Activated CD8-positive, alpha-beta memory T cell treated with anti-CD3 and anti-CD28 coated beads, Interleukin-2, amount 10 ng/mL, durations not matched to agents 7 days and 5 days (primary cell): ENCODE measurements around the gene TXNRD2. TPM values are rescaled to one million over a fixed set of nuclear protein-coding genes. Genes with fewer than 3 reads are reported as not detected.
"Not testable (repeated sequence)": the region's sequence is repeated elsewhere in the genome, so short reads cannot be mapped to it uniquely, and the experiment has no call there.

Source experiments
- ATAC-seq: fragments of 150-1000 bp; cut with Tn5 transposase; one replicate; pipeline ENCODE4 v1.10.0; 2021; ENCODE audit warnings: moderate library complexity
- CTCF ChIA-PET: fragments of 350-600 bp; sonication (Branson Sonifier 250); formaldehyde crosslinking; loops from one replicate; lab custom pipeline; 2021; ENCODE audit warnings: antibody characterized with exemption; lab: Charles Lee
- DNase-seq: peaks from one replicate; pipeline ENCODE4 v3.0.0-alpha.2; 2020
- H3K27ac Mint-ChIP-seq: one replicate; pipeline ENCODE4 v1.8.0; 2021; ENCODE audit warnings: mild to moderate bottlenecking, mixed read lengths
- H3K27me3 Mint-ChIP-seq: one replicate; pipeline ENCODE4 v1.8.0; 2021; ENCODE audit warnings: mixed read lengths
- H3K36me3 Mint-ChIP-seq: one replicate; pipeline ENCODE4 v1.8.0; 2021; ENCODE audit warnings: mild to moderate bottlenecking, mixed read lengths
- H3K4me1 Mint-ChIP-seq: one replicate; pipeline ENCODE4 v1.8.0; 2021; ENCODE audit warnings: mixed read lengths
- H3K4me3 Mint-ChIP-seq: one replicate; pipeline ENCODE4 v1.8.0; 2021; ENCODE audit warnings: mild to moderate bottlenecking, moderate library complexity, mixed read lengths
- H3K9me3 Mint-ChIP-seq: one replicate; pipeline ENCODE4 v1.8.0; 2022; ENCODE audit warnings: low read depth, mixed read lengths
- microRNA-seq: library from miRNA; unstranded; fragments of <30 nt; microRNA quantifications from one replicate; pipeline ENCODE4 v1.2.0, GENCODE V29; 2022
- total RNA-seq, 2 experiments: library from RNA; stranded (reverse); gene quantifications; one replicate each; pipeline ENCODE4 v1.2.3, GENCODE V29; 2021

Gene TXNRD2
- total RNA-seq, 2 experiments from 2014 or later = 20.5 to 23.1 TPM

GRCh38 chr22:19836512-19836911 is 105.1 kb downstream of the TXNRD2 start:
- H3K4me1 Mint-ChIP-seq = peaks cover 8% of the 10 kb centered on the region
- no peaks in the 10 kb centered on the region for H3K27me3 Mint-ChIP-seq
- DNase-seq (no peak), ATAC-seq (no peak)
- H3K27ac Mint-ChIP-seq = no peak overlapping the region
- peaks cover 1% of the 10 kb centered on the region for H3K36me3 Mint-ChIP-seq
- H3K4me3 Mint-ChIP-seq = no peak overlapping the region
- CTCF ChIA-PET = no interaction called here
- no peaks in the 10 kb centered on the region for H3K9me3 Mint-ChIP-seq

- H3K4me1 Mint-ChIP-seq = peaks cover 8% of the 10 kb centered on the region
- CTCF ChIA-PET = interaction anchor here (1.0 to 1.3 kb wide), 3 partner anchors 20 to 104 kb away, joined by 3 to 4 read pairs (median 4); no protein-coding TSS in a partner anchor
- H3K36me3 Mint-ChIP-seq = peaks cover 1% of the 10 kb centered on the region
- DNase-seq (no peak), ATAC-seq (no peak)
- H3K27me3 Mint-ChIP-seq = no peaks in the 10 kb centered on the region
- no peaks in the 10 kb centered on the region for H3K9me3 Mint-ChIP-seq
- H3K27ac Mint-ChIP-seq = no peak overlapping the region
- no peak overlapping the region for H3K4me3 Mint-ChIP-seq
Measured at GRCh38 chr22:19834599-19834998, 107.0 kb downstream of the TXNRD2 start.

- H3K4me3 Mint-ChIP-seq, H3K9me3 Mint-ChIP-seq, H3K27me3 Mint-ChIP-seq, DNase-seq, H3K4me1 Mint-ChIP-seq, H3K36me3 Mint-ChIP-seq, H3K27ac Mint-ChIP-seq, ATAC-seq: not testable (repeated sequence)
- CTCF ChIA-PET = interaction anchor here (1.4 kb wide), 1 partner anchor 9 kb away, joined by 4 read pairs; no protein-coding TSS in a partner anchor
Measured at GRCh38 chr22:19833327-19833726, 108.3 kb downstream of the TXNRD2 start.

GRCh38 chr22:19832476-19833108 is 109.0 kb downstream of the TXNRD2 start:
- peak; percentile 33 for DNase-seq
- H3K9me3 Mint-ChIP-seq = no peaks in the 10 kb centered on the region
- CTCF ChIA-PET = interaction anchor here (0.7 to 1.4 kb wide), 3 partner anchors 10 to 102 kb away, joined by 3 to 6 read pairs (median 4); no protein-coding TSS in a partner anchor

GRCh38 chr22:19831979-19832378 is 109.6 kb downstream of the TXNRD2 start:
- not testable (repeated sequence) for ATAC-seq, H3K27me3 Mint-ChIP-seq, H3K9me3 Mint-ChIP-seq, H3K4me1 Mint-ChIP-seq, DNase-seq, H3K4me3 Mint-ChIP-seq, H3K36me3 Mint-ChIP-seq, H3K27ac Mint-ChIP-seq
- CTCF ChIA-PET = interaction anchor here (1.4 kb wide), 2 partner anchors 10 to 102 kb away, joined by 4 to 6 read pairs; no protein-coding TSS in a partner anchor

More at GRCh38 chr22:19832476-19833108, 109.0 kb downstream of the TXNRD2 start:
- H3K4me1 Mint-ChIP-seq = peaks cover 8% of the 10 kb centered on the region
- H3K36me3 Mint-ChIP-seq = no peaks in the 10 kb centered on the region
- H3K4me3 Mint-ChIP-seq = no peak overlapping the region
- no peak overlapping the region for H3K27ac Mint-ChIP-seq
- no peak for ATAC-seq
- no peaks in the 10 kb centered on the region for H3K27me3 Mint-ChIP-seq

- no peaks in the 10 kb centered on the region for H3K9me3 Mint-ChIP-seq
- no peak overlapping the region for H3K27ac Mint-ChIP-seq
- CTCF ChIA-PET = no interaction called here
- ATAC-seq (no peak), DNase-seq (peak; percentile 9)
- no peak overlapping the region for H3K4me3 Mint-ChIP-seq
- H3K27me3 Mint-ChIP-seq = no peaks in the 10 kb centered on the region
- H3K36me3 Mint-ChIP-seq = no peaks in the 10 kb centered on the region
- H3K4me1 Mint-ChIP-seq = peaks cover 7% of the 10 kb centered on the region
Measured at GRCh38 chr22:19831016-19831415, 110.6 kb downstream of the TXNRD2 start.

- CTCF ChIA-PET = no interaction called here
Measured at GRCh38 chr22:19828035-19828401, 113.6 kb downstream of the TXNRD2 start.

GRCh38 chr22:19827341-19828034 is 114.1 kb downstream of the TXNRD2 start:
- H3K4me1 Mint-ChIP-seq = peaks cover under 1% of the 10 kb centered on the region
- H3K4me3 Mint-ChIP-seq = no peak overlapping the region
- no peak overlapping the region for H3K27ac Mint-ChIP-seq
- DNase-seq (no peak), ATAC-seq (no peak)
- CTCF ChIA-PET = no interaction called here
- H3K9me3 Mint-ChIP-seq = no peaks in the 10 kb centered on the region
- H3K36me3 Mint-ChIP-seq = no peaks in the 10 kb centered on the region
- no peaks in the 10 kb centered on the region for H3K27me3 Mint-ChIP-seq

More at GRCh38 chr22:19828035-19828401, 113.6 kb downstream of the TXNRD2 start:
- Mint-ChIP-seq H3K36me3 (no peaks in the 10 kb centered on the region), H3K4me3 (no peak overlapping the region), H3K9me3 (no peaks in the 10 kb centered on the region), H3K27me3 (no peaks in the 10 kb centered on the region), H3K4me1 (peaks cover 5% of the 10 kb centered on the region), H3K27ac (no peak overlapping the region)
- DNase-seq (no peak), ATAC-seq (no peak)

GRCh38 chr22:19826619-19826950 is 115.0 kb downstream of the TXNRD2 start:
- H3K4me1 Mint-ChIP-seq = no peaks in the 10 kb centered on the region
- no peak overlapping the region for H3K27ac Mint-ChIP-seq
- DNase-seq = no peak
- no peak for ATAC-seq
- H3K27me3 Mint-ChIP-seq = no peaks in the 10 kb centered on the region
- H3K36me3 Mint-ChIP-seq = no peaks in the 10 kb centered on the region
- no peak overlapping the region for H3K4me3 Mint-ChIP-seq
- H3K9me3 Mint-ChIP-seq = no peaks in the 10 kb centered on the region
- CTCF ChIA-PET = interaction anchor here (0.9 to 1.1 kb wide), 2 partner anchors 84 to 96 kb away, joined by 3 read pairs; no protein-coding TSS in a partner anchor

- DNase-seq (peak; percentile 25), ATAC-seq (no peak)
- no peak overlapping the region for H3K27ac Mint-ChIP-seq
- H3K4me1 Mint-ChIP-seq = no peaks in the 10 kb centered on the region
- no peaks in the 10 kb centered on the region for H3K27me3 Mint-ChIP-seq
- H3K4me3 Mint-ChIP-seq = no peak overlapping the region
- H3K36me3 Mint-ChIP-seq = no peaks in the 10 kb centered on the region
- CTCF ChIA-PET = interaction anchor here (0.9 to 1.1 kb wide), 2 partner anchors 84 to 96 kb away, joined by 3 read pairs; no protein-coding TSS in a partner anchor
- no peaks in the 10 kb centered on the region for H3K9me3 Mint-ChIP-seq
Measured at GRCh38 chr22:19825904-19826618, 115.6 kb downstream of the TXNRD2 start.

Small RNA genes lying within 50 kb of the gene (microRNA-seq; reads per million reads assigned to microRNA genes)
- gene MIR4761 = not detected

Other genes with a start within 250 kb of the TXNRD2 start
- under 1 TPM in 1 of 2 experiments, not detected in 1; 0.30 TPM for gene SEPTIN5, start 227.3 kb downstream of the TXNRD2 start, total RNA-seq
- gene GP1BB, start 218.3 kb downstream of the TXNRD2 start, total RNA-seq = not detected
- 1 to 10 TPM in 1 of 2 experiments, under 1 TPM in 1; 0.91 to 1.1 TPM for gene TBX1, start 181.0 kb downstream of the TXNRD2 start, total RNA-seq
- gene GNB1L, start 86.9 kb downstream of the TXNRD2 start, total RNA-seq = 10 to 100 TPM; 13.7 to 14.7 TPM
- gene RTL10, start 86.9 kb downstream of the TXNRD2 start, total RNA-seq = 10 to 100 TPM; 12.8 to 15.9 TPM
- gene COMT, start within 50 bp of the TXNRD2 start, total RNA-seq = 10 to 100 TPM; 92.6 to 95.3 TPM
- under 1 TPM; 0.50 to 0.70 TPM for gene ARVCF, start 75.0 kb upstream of the TXNRD2 start, total RNA-seq
- 10 to 100 TPM; 36.7 to 44.5 TPM for gene TANGO2, start 79.3 kb upstream of the TXNRD2 start, total RNA-seq
- 10 to 100 TPM; 70.4 to 71.9 TPM for gene DGCR8, start 138.4 kb upstream of the TXNRD2 start, total RNA-seq
- gene RANBP1, start 174.3 kb upstream of the TXNRD2 start, total RNA-seq = 100 to 1,000 TPM; 318 to 345 TPM
- 100 to 1,000 TPM in 1 of 2 experiments, 10 to 100 TPM in 1; 98.1 to 140 TPM for gene TRMT2A, start 175.4 kb upstream of the TXNRD2 start, total RNA-seq
- 10 to 100 TPM; 57.9 to 66.3 TPM for gene ZDHHC8, start 190.0 kb upstream of the TXNRD2 start, total RNA-seq
- gene CCDC188, start 209.2 kb upstream of the TXNRD2 start, total RNA-seq = not detected